ENCODE data around the gene PLXDC2. TPM values are rescaled to one million over a fixed set of nuclear protein-coding genes. Genes with fewer than 3 reads are reported as not detected.

PLXDC2 gene
- total and polyA plus RNA-seq, 10 of the 15 experiments (the other 5 are each of a cell fraction or from before 2014, with no cell fraction given) = 0.05 to 1.8 (median 0.14) TPM; not detected in 2

DNA sequence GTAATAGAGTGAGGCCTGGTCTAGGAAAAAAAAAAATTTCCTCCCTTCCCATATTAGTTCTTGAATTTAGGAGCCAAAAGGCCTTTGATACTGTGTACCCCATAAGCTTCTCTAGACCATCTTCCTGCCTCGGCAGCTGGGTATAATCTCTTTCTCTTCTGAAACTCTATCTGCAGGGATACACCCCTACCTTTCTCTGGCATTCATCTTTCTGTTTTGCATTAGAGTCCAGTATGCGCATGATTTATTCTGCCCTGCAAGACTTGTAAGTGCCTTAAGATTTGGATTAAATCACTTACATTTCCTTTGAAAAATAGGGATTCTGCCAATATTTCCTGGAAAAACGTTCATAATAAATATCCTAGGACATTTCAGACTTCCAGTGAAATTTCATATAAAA lies 431.2 kb downstream of the PLXDC2 start (continued):
- TF ChIP-seq, protein P1, sequence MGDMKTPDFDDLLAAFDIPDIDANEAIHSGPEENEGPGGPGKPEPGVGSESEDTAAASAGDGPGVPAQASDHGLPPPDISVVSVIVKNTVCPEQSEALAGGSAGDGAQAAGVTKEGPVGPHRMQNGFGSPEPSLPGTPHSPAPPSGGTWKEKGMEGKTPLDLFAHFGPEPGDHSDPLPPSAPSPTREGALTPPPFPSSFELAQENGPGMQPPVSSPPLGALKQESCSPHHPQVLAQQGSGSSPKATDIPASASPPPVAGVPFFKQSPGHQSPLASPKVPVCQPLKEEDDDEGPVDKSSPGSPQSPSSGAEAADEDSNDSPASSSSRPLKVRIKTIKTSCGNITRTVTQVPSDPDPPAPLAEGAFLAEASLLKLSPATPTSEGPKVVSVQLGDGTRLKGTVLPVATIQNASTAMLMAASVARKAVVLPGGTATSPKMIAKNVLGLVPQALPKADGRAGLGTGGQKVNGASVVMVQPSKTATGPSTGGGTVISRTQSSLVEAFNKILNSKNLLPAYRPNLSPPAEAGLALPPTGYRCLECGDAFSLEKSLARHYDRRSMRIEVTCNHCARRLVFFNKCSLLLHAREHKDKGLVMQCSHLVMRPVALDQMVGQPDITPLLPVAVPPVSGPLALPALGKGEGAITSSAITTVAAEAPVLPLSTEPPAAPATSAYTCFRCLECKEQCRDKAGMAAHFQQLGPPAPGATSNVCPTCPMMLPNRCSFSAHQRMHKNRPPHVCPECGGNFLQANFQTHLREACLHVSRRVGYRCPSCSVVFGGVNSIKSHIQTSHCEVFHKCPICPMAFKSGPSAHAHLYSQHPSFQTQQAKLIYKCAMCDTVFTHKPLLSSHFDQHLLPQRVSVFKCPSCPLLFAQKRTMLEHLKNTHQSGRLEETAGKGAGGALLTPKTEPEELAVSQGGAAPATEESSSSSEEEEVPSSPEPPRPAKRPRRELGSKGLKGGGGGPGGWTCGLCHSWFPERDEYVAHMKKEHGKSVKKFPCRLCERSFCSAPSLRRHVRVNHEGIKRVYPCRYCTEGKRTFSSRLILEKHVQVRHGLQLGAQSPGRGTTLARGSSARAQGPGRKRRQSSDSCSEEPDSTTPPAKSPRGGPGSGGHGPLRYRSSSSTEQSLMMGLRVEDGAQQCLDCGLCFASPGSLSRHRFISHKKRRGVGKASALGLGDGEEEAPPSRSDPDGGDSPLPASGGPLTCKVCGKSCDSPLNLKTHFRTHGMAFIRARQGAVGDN (IDR thresholded peaks at IDR 0.05) = no peak
- no peak for TF ChIP-seq JUND (IDR thresholded peaks at IDR 0.05; ENCODE audit: low read depth, low read length)

- 22% methylated on average over 7 of the region's 7 CpGs for WGBS (ENCODE audit: insufficient coverage, insufficient replicate concordance, low lambda C conversion rate, missing lambda C conversion rate)
- Histone ChIP-seq H3K27ac (ENCODE audit: control insufficient read depth, insufficient read depth) (no peak overlapping the region), H3K79me2 (ENCODE audit: control insufficient read depth, insufficient read depth, low read length) (no peaks in the 10 kb centered on the region), H3K9me3 (replicated peaks; ENCODE audit: control insufficient read depth, insufficient read depth, low read length) (no peaks in the 10 kb centered on the region), H3K4me2 (ENCODE audit: control insufficient read depth, insufficient read depth) (no peak overlapping the region), H2AFZ (ENCODE audit: control insufficient read depth, low read depth, low read length) (no peak overlapping the region), H3K36me3 (ENCODE audit: control insufficient read depth in 2 of 2, insufficient read depth in 2 of 2, low read length in 1 of 2) (no peaks in the 10 kb centered on the region), H3K4me1 (ENCODE audit: control insufficient read depth, insufficient read depth, low read length) (no peaks in the 10 kb centered on the region), H3K4me3 (no peak overlapping the region), H3K9ac (ENCODE audit: control insufficient read depth, insufficient read depth, low read length) (no peak overlapping the region), H3K27me3 (replicated peaks in 1 of 2; ENCODE audit: control insufficient read depth in 2 of 2, insufficient read depth in 2 of 2, low read length in 1 of 2) (no peaks in the 10 kb centered on the region), H4K20me1 (ENCODE audit: control insufficient read depth, insufficient read depth) (no peaks in the 10 kb centered on the region)
- no TSS peak for BruUV-seq (replicated peaks)
- no peak for ATAC-seq
- CTCF ChIA-PET = no interaction called here
- TF ChIP-seq, protein P2, sequence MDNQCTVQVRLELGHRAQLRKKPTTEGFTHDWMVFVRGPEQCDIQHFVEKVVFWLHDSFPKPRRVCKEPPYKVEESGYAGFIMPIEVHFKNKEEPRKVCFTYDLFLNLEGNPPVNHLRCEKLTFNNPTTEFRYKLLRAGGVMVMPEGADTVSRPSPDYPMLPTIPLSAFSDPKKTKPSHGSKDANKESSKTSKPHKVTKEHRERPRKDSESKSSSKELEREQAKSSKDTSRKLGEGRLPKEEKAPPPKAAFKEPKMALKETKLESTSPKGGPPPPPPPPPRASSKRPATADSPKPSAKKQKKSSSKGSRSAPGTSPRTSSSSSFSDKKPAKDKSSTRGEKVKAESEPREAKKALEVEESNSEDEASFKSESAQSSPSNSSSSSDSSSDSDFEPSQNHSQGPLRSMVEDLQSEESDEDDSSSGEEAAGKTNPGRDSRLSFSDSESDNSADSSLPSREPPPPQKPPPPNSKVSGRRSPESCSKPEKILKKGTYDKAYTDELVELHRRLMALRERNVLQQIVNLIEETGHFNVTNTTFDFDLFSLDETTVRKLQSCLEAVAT (IDR thresholded peaks at IDR 0.05) = no peak
- TF ChIP-seq FOXK2 (IDR thresholded peaks at IDR 0.05) = no peak
- SMC1A ChIA-PET (ENCODE audit: uncharacterized antibody, unreplicated experiment) = interaction anchor here (0.6 to 1.0 kb wide), 2 partner anchors 9 to 17 kb away, joined by 4 read pairs; no protein-coding TSS in a partner anchor
- no peak for FAIRE-seq
- intact Hi-C loops (cut with micrococcal nuclease; ENCODE audit: unreplicated experiment) = no loop called here
- DNase-seq (ENCODE audit: low read depth, low spot score) = no peak
- POLR2A ChIA-PET = no interaction called here
- in situ Hi-C loops (cut with MboI) = no loop called here
- RAD21 ChIA-PET (ENCODE audit: unreplicated experiment) = no interaction called here
Observed at GRCh38 chr10:20247891-20248708, 431.9 kb downstream of the PLXDC2 start.
